HepG2 (cell line): ENCODE measurements around the gene RTN4RL2. TPM values are rescaled to one million over a fixed set of nuclear protein-coding genes. Genes with fewer than 3 reads are reported as not detected.
A peak's percentile ranks its signal among the peaks of the same experiment; 100 is the strongest.

ENCODE experiments used
- AGO2 ChIP-seq: fragments of 200-400 bp; formaldehyde crosslinking; optimal IDR thresholded peaks from 2 replicates; pipeline ENCODE3; 2017; ENCODE audit warnings: mild to moderate bottlenecking, low read depth, low read length, moderate library complexity
- BHLHE40 ChIP-seq: IDR thresholded peaks from 2 replicates; pipeline ENCODE4 v1.6.1; 2011; ENCODE audit warnings: low read length, improper control_type of control experiment
- CERS6 ChIP-seq: sonication (generic); formaldehyde crosslinking; IDR thresholded peaks from 2 replicates; pipeline ENCODE4 v1.5.0; 2020; ENCODE audit warnings: missing genetic modification reagents
- CREBL2 ChIP-seq: sonication (generic); formaldehyde crosslinking; IDR thresholded peaks from 2 replicates; pipeline ENCODE4 v1.8.1; 2023; ENCODE audit warnings: missing genetic modification reagents, mild to moderate bottlenecking, borderline replicate concordance
- FOXA3 ChIP-seq: IDR thresholded peaks from 2 replicates; pipeline ENCODE4 v1.6.1; 2016; ENCODE audit warnings: missing genetic modification reagents, missing compliant biosample characterization
- HNF4G ChIP-seq, 2 experiments: sonication (generic) in 1 of 2; formaldehyde crosslinking in 1 of 2; IDR thresholded peaks; 2 replicates each; pipeline versions ENCODE4 v1.4.0 to v1.6.1; 2011 to 2020; ENCODE audit warnings: borderline replicate concordance in 2 of 2, low read depth in 2 of 2, mild to moderate bottlenecking in 2 of 2, low read length in 1 of 2, missing genetic modification reagents in 1 of 2, moderate library complexity in 1 of 2
- IRX3 ChIP-seq: sonication (generic); formaldehyde crosslinking; IDR thresholded peaks from 2 replicates; pipeline ENCODE4 v1.8.1; 2023; ENCODE audit warnings: mild to moderate bottlenecking, low read depth, missing genetic modification reagents, borderline replicate concordance
- JUND ChIP-seq: sonication (generic); formaldehyde crosslinking; IDR thresholded peaks from 2 replicates; pipeline ENCODE4 v1.8.0; 2022; ENCODE audit warnings: mild to moderate bottlenecking, missing genetic modification reagents
- MNT ChIP-seq: fragments of 450-650 bp; IDR thresholded peaks from 2 replicates; pipeline ENCODE4 v1.6.1; 2016
- MTERF4 ChIP-seq: sonication (generic); formaldehyde crosslinking; IDR thresholded peaks from 2 replicates; pipeline ENCODE4 v1.8.0; 2023; ENCODE audit warnings: mild to moderate bottlenecking, missing genetic modification reagents
- SIX1 ChIP-seq: sonication (generic); formaldehyde crosslinking; IDR thresholded peaks from 2 replicates; pipeline ENCODE4 v1.4.0; 2020; ENCODE audit warnings: missing genetic modification reagents, borderline replicate concordance
- SNAPC2 ChIP-seq: sonication (generic); formaldehyde crosslinking; IDR thresholded peaks from 2 replicates; pipeline ENCODE4 v1.8.1; 2022; ENCODE audit warnings: mild to moderate bottlenecking, missing genetic modification reagents
- TRAFD1 ChIP-seq: sonication (generic); formaldehyde crosslinking; IDR thresholded peaks from 2 replicates; pipeline ENCODE4 v1.5.1; 2020; ENCODE audit warnings: missing genetic modification reagents, mild to moderate bottlenecking, borderline replicate concordance
- ZBTB34 ChIP-seq: sonication (generic); formaldehyde crosslinking; IDR thresholded peaks from 2 replicates; pipeline ENCODE4 v1.8.0; 2022; ENCODE audit warnings: mild to moderate bottlenecking, missing genetic modification reagents
- ZBTB42 ChIP-seq: sonication (generic); formaldehyde crosslinking; IDR thresholded peaks from 2 replicates; pipeline ENCODE4 v1.5.0; 2020; ENCODE audit warnings: mild to moderate bottlenecking, missing genetic modification reagents
- ZKSCAN1 ChIP-seq: fragments of 150-350 bp; IDR thresholded peaks from 2 replicates; pipeline ENCODE4 v1.6.1; 2014; ENCODE audit warnings: low read length
- ZNF263 ChIP-seq: sonication (generic); formaldehyde crosslinking; IDR thresholded peaks from 2 replicates; pipeline ENCODE4 v1.4.0; 2020; ENCODE audit warnings: missing genetic modification reagents
- ZNF282 ChIP-seq: fragments of 450-650 bp; IDR thresholded peaks from 2 replicates; pipeline ENCODE4 v1.6.1; 2018; ENCODE audit not compliant: partially characterized antibody
- ZNF451 ChIP-seq: sonication (generic); formaldehyde crosslinking; IDR thresholded peaks from 2 replicates; pipeline ENCODE4 v1.5.0; 2020; ENCODE audit warnings: mild to moderate bottlenecking, missing genetic modification reagents
- ZNF780A ChIP-seq: sonication (generic); formaldehyde crosslinking; IDR thresholded peaks from 2 replicates; pipeline ENCODE4 v1.8.0; 2022; ENCODE audit warnings: mild to moderate bottlenecking, missing genetic modification reagents, moderate library complexity
- ZNF891 ChIP-seq: sonication (generic); formaldehyde crosslinking; IDR thresholded peaks from 2 replicates; pipeline ENCODE4 v1.5.0; 2020; ENCODE audit warnings: mild to moderate bottlenecking, missing genetic modification reagents
- ZZZ3 ChIP-seq: sonication (generic); formaldehyde crosslinking; IDR thresholded peaks from 2 replicates; pipeline ENCODE4 v1.4.0; 2020; ENCODE audit warnings: missing genetic modification reagents, mild to moderate bottlenecking, borderline replicate concordance
- polyA plus RNA-seq, 8 experiments: library from polyadenylated mRNA; depleted of rRNA in 3 of 8; stranded (reverse) in 7 of 8; unstranded in 1 of 8; fragments of >200 nt; fragmentation: Illumina TruSeq in 4 of 8; extraction: Trizol in 4 of 8; gene quantifications; 2 replicates each; pipeline versions ENCODE4 v1.2.1 to v1.2.3, GENCODE V29; 2011 to 2016; ENCODE audit warnings: low read depth in 4 of 8, missing spikeins in 1 of 8, mixed read lengths in 1 of 8; ENCODE audit not compliant: insufficient read depth in 1 of 8
- total RNA-seq, 5 experiments: library from RNA; depleted of rRNA; stranded (reverse); fragments of >200 nt; fragmentation: Illumina TruSeq; extraction: Trizol; gene quantifications; 2 replicates each; pipeline ENCODE4 v1.2.3, GENCODE V29; 2016; ENCODE audit warnings: low read depth in 1 of 5

Gene RTN4RL2
- total and polyA plus RNA-seq, 2 of the 13 experiments (the other 11 are each of a cell fraction or from before 2014, with no cell fraction given): 1.3 to 4.3 TPM

GRCh38 chr11:57514538-57515331 is 54.4 kb downstream of the RTN4RL2 start (continued):
- TF ChIP-seq ZBTB34 (CRISPR knock-in tag): 0 out of 2 replicates have a peak, but pooled peaks have one; percentile 16
- TF ChIP-seq CREBL2 (CRISPR knock-in tag): no peak
- TF ChIP-seq SIX1 (CRISPR knock-in tag): 0 out of 2 replicates have a peak, but pooled peaks have one; percentile 23
- no peak for TF ChIP-seq ZNF263 (CRISPR knock-in tag)
- no peak for TF ChIP-seq BHLHE40
- TF ChIP-seq ZZZ3 (CRISPR knock-in tag): no peak
- TF ChIP-seq ZBTB42 (CRISPR knock-in tag): peak; percentile 89
- TF ChIP-seq ZKSCAN1: no peak
- peak; percentile 64 for TF ChIP-seq FOXA3 (CRISPR knock-in tag)
- no peak; the same call in 1 of the 2 replicates for TF ChIP-seq MTERF4 (CRISPR knock-in tag)
- TF ChIP-seq TRAFD1 (CRISPR knock-in tag): no peak
- TF ChIP-seq ZNF282: no peak
- TF ChIP-seq ZNF451 (CRISPR knock-in tag): no peak
- TF ChIP-seq HNF4G (IDR thresholded peaks at IDR 0.05; ENCODE audit: borderline replicate concordance, low read depth, low read length): no peak
- TF ChIP-seq HNF4G (CRISPR knock-in tag; IDR thresholded peaks at IDR 0.05; ENCODE audit: borderline replicate concordance, low read depth): 0 out of 2 replicates have a peak, but pooled peaks have one; percentile 52
- no peak for TF ChIP-seq JUND (CRISPR knock-in tag)
- no peak for TF ChIP-seq AGO2
- no peak for TF ChIP-seq ZNF891 (CRISPR knock-in tag)
- TF ChIP-seq CERS6: no peak
- no peak for TF ChIP-seq ZNF780A
- no peak for TF ChIP-seq SNAPC2 (CRISPR knock-in tag)
- no peak for TF ChIP-seq IRX3
- TF ChIP-seq MNT: peak; percentile 55
